ENCODE results near the gene ZBTB49. TPM values are rescaled to one million over a fixed set of nuclear protein-coding genes. Genes with fewer than 3 reads are reported as not detected.

ZBTB49 gene
- total RNA-seq, 1 donor from 2014 or later: 8.4 TPM

DNA sequence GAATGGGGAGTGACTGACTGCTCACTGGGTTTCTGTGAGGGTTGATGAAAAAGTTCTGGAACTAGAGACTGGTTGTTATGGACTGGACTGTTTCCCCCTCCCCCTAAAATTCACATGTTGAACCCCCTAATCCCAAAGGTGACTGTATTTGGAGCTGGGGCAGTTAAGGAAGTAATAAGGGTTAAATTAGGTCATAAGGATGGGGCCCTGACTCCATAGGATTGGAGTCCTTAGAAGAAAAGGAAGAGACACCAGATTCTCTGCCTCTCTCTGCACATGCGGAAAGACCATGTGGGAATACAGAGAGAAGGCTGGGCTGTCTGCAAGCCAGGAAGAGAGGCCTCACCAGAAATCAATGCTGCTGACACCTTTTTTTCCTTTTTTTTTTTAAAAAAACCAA, 38.2 kb downstream of the ZBTB49 start:
- Mint-ChIP-seq H3K36me3 (no peaks in the 10 kb centered on the region), H3K4me3 (no peak overlapping the region), H3K27ac (no peak overlapping the region), H3K9me3 (no peaks in the 10 kb centered on the region), H3K27me3 (ENCODE audit: low read depth) (no peaks in the 10 kb centered on the region), H3K4me1 (peaks cover 5% of the 10 kb centered on the region)
- no peak for DNase-seq (ENCODE audit: low spot score in 2 of 2, unreplicated experiment in 2 of 2)
- TF ChIP-seq, protein P1, sequence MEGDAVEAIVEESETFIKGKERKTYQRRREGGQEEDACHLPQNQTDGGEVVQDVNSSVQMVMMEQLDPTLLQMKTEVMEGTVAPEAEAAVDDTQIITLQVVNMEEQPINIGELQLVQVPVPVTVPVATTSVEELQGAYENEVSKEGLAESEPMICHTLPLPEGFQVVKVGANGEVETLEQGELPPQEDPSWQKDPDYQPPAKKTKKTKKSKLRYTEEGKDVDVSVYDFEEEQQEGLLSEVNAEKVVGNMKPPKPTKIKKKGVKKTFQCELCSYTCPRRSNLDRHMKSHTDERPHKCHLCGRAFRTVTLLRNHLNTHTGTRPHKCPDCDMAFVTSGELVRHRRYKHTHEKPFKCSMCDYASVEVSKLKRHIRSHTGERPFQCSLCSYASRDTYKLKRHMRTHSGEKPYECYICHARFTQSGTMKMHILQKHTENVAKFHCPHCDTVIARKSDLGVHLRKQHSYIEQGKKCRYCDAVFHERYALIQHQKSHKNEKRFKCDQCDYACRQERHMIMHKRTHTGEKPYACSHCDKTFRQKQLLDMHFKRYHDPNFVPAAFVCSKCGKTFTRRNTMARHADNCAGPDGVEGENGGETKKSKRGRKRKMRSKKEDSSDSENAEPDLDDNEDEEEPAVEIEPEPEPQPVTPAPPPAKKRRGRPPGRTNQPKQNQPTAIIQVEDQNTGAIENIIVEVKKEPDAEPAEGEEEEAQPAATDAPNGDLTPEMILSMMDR (IDR thresholded peaks at IDR 0.05; ENCODE audit: unreplicated experiment): no peak

DNA sequence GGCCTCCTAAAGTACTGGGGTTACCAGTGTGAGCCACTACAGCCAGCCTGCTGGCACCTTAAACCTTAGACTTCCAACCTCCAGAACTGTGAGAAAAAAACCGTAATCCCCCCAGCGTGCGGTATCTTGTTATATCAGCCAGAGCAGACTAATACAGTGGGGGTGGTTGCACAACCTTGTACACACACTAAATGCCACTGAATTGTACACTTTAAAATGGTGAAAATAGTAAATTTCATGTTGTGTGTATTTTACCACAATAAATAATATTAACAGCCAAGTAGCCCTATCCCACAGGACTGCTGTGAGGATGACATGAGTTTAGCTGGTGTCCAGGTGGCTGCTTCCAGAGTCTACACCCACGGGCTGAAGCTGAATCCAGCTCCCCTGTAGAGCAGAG, 38.8 kb downstream of the ZBTB49 start:
- no peak for DNase-seq (ENCODE audit: low spot score in 2 of 2, unreplicated experiment in 2 of 2)
- peaks cover 2% of the 10 kb centered on the region for H3K4me1 Mint-ChIP-seq
- H3K9me3 Mint-ChIP-seq: no peaks in the 10 kb centered on the region
- TF ChIP-seq, protein P1 (IDR thresholded peaks at IDR 0.05; ENCODE audit: unreplicated experiment): no peak
- no peaks in the 10 kb centered on the region for H3K36me3 Mint-ChIP-seq
- H3K27me3 Mint-ChIP-seq (ENCODE audit: low read depth): no peaks in the 10 kb centered on the region
- H3K4me3 Mint-ChIP-seq: no peak overlapping the region
- H3K27ac Mint-ChIP-seq: no peak overlapping the region

DNA sequence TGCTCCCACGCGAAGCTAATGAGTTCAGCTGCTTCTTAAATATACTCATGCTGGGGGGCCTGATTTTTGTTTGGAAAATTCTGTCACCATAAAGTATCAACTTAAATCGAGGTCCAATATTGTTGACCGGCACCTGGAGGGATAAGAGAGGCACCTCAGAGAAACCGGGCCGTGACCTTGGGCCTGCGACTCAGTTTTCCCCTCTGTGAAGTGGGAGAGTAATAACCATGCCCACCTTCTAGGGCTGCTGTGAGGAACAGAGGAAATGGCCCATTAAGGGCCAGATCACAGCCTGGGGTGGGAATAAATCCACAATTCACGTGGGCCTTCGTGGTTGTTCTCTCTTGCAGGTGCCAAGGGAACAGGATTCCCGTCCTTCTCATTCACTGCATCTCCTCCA, 39.4 kb downstream of the ZBTB49 start:
- TF ChIP-seq, protein P1 (IDR thresholded peaks at IDR 0.05; ENCODE audit: unreplicated experiment): no peak
- Mint-ChIP-seq H3K4me3 (no peak overlapping the region), H3K9me3 (no peaks in the 10 kb centered on the region), H3K27ac (no peak overlapping the region), H3K4me1 (no peaks in the 10 kb centered on the region), H3K36me3 (no peaks in the 10 kb centered on the region), H3K27me3 (ENCODE audit: low read depth) (no peaks in the 10 kb centered on the region)
- DNase-seq (ENCODE audit: low spot score in 2 of 2, unreplicated experiment in 2 of 2): no peak

DNA sequence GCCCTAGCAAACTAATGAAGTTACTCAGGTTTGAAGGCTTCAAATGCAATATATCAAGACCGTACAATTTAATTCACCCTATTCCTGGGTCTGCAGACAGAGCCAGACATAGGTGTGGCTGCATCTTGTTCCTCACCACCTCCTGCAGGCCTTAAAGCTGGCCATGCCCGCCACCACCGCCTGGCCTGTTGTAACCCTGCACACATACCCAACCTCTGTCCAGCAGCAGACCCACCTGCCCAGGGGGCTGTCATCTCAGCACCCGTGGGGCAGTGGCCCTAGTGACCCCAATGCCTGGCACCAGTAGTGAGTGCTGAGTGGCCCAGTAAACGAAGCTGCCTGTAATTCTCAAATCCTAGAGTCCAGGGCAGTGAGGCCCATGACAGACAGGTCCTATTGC, 40.7 kb downstream of the ZBTB49 start:
- Mint-ChIP-seq H3K36me3 (no peaks in the 10 kb centered on the region), H3K27me3 (ENCODE audit: low read depth) (peaks cover 2% of the 10 kb centered on the region), H3K4me1 (no peaks in the 10 kb centered on the region), H3K9me3 (no peaks in the 10 kb centered on the region), H3K4me3 (no peak overlapping the region), H3K27ac (no peak overlapping the region)
- TF ChIP-seq, protein P1 (IDR thresholded peaks at IDR 0.05; ENCODE audit: unreplicated experiment): no peak
- no peak for DNase-seq (ENCODE audit: low spot score in 2 of 2, unreplicated experiment in 2 of 2)

DNA sequence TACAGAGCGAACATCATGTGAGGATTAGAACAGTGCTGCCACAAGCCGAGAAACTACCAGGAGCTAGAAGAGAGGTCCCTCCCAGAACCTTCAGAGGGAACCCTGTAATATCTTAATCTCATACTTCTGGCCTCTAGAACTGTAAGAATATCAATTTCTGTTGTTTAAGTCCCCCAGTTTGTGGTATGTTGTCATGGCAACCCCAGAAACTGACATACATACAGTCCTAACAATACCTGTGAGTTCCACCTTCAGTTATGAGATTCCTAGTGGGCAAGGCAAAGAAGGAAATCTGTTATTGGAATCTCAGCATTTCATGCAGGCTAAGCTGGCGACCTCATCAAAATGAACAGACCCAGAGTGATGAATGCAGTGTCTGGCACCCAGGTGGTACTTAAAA, 42.5 kb downstream of the ZBTB49 start:
- TF ChIP-seq, protein P1 (IDR thresholded peaks at IDR 0.05; ENCODE audit: unreplicated experiment): no peak
- no peak for DNase-seq (ENCODE audit: low spot score in 2 of 2, unreplicated experiment in 2 of 2)
- Mint-ChIP-seq H3K4me1 (no peaks in the 10 kb centered on the region), H3K27me3 (ENCODE audit: low read depth) (peaks cover 10% of the 10 kb centered on the region), H3K27ac (no peak overlapping the region), H3K4me3 (no peak overlapping the region), H3K36me3 (no peaks in the 10 kb centered on the region), H3K9me3 (no peaks in the 10 kb centered on the region)

DNA sequence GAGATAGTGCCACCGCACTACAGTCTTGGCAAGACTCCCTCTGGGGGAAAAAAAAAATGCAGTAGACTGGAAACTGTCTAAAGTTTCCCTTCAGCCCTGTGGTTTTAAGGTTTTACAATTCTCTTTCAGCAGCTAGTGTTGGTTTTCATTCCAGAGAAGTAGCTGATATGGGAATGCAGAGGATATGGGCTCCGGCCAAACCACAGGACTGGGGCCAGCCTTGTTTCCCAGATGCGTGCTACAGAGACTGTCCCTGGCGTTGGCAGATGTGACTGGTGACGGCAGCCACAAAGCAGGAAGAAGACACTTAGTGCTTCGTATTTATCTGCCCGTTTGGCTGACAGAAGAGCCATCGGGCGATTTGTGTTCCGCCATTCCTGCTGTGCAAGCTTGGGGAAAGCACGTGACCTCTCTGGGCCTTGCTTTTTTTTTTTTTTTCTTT, 43.2 kb downstream of the ZBTB49 start:
- TF ChIP-seq, protein P1 (IDR thresholded peaks at IDR 0.05; ENCODE audit: unreplicated experiment): no peak
- H3K4me1 Mint-ChIP-seq: no peaks in the 10 kb centered on the region
- H3K4me3 Mint-ChIP-seq: no peak overlapping the region
- peaks cover 13% of the 10 kb centered on the region for H3K27me3 Mint-ChIP-seq (ENCODE audit: low read depth)
- DNase-seq (ENCODE audit: low spot score in 2 of 2, unreplicated experiment in 2 of 2): peak in 1 of 2 experiments; percentile 46
- no peak overlapping the region for H3K27ac Mint-ChIP-seq
- H3K9me3 Mint-ChIP-seq: no peaks in the 10 kb centered on the region
- no peaks in the 10 kb centered on the region for H3K36me3 Mint-ChIP-seq
